SW 1271 (cell line): ENCODE measurements around the gene PPIP5K2.
A peak's percentile ranks its signal among the peaks of the same experiment; 100 is the strongest.
"Not testable (repeated sequence)": the region's sequence is repeated elsewhere in the genome, so short reads cannot be mapped to it uniquely, and the experiment has no call there.

Experiments
- DNase-seq, 2 experiments: peaks; one replicate each; lab custom pipeline; 2025; lab: John Stamatoyannopoulos, UW

PPIP5K2 gene

DNA sequence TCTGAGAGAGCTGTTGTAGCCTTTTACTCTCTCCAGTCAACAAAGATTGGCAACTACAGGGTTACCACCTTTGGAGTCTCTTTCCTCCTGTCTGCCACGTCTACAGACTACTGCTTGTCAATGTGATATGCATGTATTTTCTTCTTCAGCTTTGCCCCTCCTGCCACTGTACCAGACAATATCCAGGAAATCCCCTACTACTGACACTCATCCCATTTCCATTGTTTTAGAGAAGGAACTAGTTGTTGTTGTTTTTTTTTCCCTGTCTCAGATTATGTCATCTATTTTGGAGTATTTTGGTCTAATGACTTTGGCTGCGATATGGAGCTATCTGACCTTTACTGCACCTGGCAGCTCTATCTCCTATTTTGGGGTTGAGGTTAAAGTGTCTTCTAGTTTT, 88.4 kb downstream of the PPIP5K2 start:
- no peak for DNase-seq

DNA sequence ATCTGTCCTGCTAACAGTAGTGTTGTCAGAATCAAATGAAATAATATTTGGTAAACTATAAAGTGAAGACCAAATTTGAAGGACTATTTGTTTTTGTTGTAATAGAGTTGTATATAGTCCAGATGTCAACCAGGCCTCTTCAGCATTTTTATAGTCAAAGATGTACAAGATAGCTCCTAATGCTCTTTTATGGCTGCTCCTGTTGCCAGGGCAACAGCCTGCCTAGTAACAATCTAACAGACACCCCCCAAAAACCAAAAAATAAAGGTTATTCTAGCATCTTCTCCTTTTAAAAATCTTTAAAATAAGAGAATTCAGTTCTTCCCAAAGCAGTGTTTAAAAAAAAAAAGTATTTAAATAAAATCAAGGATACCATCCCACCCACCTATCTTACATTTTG, 89.0 kb downstream of the PPIP5K2 start:
- no peak for DNase-seq

DNA sequence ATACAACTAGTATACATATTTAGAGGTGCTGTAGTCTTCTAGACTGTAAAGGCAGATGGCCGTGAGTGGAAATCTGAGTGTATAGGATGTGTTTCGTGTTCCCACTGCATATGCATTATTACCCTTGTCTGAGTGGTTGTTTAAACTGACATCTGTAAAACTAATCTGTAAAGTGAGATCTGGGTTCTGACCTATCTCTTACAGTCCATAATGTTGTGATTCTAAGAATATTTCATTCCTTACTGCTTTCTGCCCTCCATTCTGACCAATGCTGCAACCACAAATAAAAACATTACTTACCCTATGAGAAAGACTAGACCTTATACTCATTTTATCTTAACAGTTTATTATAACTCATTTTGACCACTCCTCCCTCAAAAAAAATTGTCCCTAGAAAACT, 90.9 kb downstream of the PPIP5K2 start:
- DNase-seq: no peak

DNA sequence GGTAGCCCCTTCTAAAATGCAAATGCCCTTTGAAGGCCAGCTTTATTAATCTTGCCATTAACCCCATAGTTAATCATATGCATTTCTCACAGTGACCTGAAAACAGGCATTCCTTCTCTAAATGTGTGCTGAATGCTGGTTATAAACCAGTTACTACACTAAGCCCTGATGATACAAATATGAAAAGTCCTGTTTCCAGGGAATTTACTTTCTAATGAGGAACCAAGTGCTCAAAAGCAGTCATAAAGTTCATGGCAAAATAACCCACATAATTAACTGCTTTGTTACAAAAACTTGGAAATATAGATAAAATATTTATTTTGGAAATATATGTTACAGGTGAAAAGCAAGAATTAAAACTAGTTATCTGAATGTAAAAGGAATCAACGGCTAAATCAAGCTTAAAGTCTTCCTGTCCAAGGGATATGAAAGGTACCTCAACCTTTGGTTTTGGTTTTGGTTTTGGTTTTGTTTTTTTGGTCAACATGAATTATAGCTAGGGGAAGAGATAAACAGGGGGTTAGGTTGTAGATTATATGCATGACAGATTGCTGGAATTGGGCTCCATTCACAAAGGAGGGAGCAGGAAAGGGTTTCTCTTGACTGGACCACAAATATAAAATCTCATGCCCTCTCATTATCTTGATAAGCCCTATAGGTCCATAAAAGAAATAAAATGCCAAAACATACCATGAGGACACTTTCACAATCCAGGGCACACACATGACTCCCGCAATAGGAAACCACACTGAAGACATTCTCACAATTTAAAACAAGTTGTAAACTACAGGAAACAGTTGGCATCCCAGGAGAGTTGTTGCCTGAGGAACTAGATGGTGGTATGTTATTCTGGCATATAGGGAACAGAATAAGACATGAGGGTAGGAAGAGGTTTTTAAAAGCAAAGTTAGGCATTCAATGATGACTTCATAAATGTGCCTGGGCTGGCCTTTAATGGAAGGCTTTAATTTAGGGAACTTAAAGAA, 91.8 kb downstream of the PPIP5K2 start:
- no peak for DNase-seq

DNA sequence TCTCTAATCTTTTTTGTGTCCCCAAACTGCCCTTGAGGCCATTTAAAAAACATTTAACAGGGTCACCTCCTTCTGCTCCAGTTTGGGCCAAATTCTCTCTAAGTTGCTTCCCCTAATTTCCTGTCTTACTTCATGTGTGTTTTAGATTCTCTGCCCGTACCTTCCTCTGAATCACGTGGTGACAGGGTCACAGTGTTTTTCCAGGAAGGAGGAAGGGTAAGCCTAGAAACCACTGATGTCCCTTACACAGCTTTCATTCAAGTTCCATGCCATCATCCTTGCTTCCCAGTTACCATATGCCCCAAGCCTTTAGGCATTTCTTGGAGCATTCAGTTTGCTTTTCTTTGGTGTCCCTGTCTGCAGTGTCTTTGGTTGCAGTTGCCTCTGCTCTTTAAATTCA, 96.0 kb downstream of the PPIP5K2 start:
- DNase-seq: peak in 1 of 2 experiments; percentile 34

DNA sequence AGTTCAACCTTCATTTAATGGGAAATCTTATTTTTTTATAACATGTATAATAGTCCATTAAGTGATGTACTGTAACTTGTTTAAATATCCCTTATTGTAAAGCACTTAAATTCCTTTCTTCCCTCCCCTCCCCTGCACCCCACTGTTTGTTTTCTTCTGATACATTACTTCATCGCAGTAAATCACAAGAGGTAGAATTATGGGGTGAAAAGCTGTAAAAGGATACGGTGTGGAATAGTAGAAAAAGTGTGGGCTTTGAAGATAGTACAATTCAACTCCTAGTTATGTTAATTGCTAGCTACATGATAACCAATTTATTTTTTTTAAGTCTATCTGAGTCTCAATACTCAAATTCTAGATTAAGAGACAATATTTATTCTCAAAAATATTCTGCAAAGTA, 96.6 kb downstream of the PPIP5K2 start:
- DNase-seq: no peak

DNA sequence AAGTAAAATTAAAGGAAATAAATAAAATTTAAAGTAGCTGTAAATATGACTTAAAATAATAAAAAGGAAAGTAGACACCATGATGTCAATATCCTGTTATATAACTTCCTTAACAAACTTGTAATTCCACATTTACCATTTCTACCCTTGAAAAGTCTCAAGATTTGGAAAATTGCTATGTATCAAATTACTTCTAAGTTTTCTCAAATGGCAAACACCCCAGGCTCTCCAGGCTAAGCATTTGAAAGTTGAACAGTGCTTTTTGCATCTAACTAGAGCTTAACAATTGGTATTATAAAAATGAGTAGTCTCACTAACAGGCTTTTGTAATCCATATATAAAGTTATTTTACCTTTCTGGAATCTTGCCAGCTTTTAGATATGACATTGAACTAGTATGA, 97.0 kb downstream of the PPIP5K2 start:
- DNase-seq: no peak

DNA sequence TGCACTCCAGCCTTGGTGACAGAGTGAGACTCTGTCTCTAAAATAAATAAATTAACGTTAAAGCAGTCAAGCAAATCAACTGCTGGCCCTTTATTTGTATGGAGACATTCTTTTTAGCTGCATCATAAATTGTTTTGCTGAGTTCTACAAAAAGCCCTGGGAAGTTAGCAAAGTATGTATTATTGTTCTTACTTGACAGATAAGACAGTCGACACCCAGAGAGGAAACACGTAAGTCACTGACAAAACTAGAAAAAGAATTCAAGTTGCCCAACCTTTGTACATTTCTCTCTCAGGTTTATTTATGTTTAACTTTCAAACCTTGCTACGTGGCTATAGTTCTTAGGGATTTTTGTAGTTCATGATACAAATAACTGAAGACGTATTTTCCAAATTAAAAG, 98.1 kb downstream of the PPIP5K2 start:
- peak in 1 of 2 experiments; percentile 64 for DNase-seq

DNA sequence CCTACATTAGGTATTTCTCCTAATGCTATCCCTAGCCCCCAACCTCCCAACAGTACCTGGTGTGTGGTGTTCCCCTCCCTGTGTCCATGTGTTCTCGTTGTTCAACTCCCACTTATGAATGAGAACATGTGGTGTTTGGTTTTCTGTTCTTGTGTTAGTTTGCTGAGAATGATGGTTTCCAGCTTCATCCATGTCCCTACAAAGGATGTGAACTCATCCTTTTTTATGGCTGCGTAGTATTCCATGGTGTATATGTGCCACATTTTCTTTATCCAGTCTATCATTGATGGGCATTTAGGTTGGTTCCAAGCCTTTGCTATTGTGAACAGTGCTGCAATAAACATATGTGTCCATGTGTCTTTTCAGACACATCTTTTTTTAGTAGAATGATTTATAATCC, 99.0 kb downstream of the PPIP5K2 start:
- not testable (repeated sequence) for DNase-seq

DNA sequence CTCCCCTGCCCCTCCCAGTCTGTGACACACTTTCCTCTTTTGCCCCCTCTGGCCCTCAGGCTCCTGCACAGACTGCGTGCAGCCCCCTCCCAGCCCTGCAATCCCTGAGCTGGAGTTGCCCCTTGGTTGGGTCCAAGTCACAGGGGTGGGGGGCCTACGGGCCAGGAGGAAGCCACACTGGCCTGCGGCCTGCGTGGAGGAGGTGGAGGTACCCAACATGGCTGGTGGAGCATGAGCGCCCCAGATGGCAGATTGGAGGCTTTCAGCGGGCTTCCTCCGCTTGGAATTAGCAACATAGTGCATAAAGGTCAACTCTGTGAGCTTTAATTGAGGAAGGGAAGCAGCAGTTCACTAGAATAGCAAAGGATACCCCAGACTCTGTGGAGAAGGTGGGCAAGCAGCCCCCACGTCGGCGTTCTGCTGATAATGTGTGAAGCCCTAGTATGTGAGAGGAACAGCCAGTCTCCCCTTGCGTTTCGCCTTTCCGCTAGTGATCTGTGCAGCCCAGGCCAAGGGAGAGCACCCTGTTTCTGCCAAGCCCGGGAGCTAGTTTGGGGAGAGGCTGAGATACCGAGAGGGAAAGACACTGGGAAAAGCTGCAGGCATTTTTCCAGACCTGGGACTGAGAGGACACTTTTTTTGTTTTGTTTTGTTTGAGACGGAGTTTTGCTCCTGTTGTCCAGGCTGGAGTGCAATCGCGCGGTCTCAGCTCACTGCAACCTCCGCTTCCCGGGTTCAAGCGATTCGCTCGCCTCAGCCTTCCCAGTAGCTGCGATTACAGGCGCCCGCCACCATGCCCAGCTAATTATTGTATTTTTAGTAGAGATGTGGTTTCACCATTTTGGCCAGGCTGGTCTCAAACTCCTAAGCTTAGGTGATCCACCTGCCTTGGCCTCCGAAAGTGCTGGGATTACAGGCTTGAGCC, 103.2 kb downstream of the PPIP5K2 start:
- DNase-seq: no peak

DNA sequence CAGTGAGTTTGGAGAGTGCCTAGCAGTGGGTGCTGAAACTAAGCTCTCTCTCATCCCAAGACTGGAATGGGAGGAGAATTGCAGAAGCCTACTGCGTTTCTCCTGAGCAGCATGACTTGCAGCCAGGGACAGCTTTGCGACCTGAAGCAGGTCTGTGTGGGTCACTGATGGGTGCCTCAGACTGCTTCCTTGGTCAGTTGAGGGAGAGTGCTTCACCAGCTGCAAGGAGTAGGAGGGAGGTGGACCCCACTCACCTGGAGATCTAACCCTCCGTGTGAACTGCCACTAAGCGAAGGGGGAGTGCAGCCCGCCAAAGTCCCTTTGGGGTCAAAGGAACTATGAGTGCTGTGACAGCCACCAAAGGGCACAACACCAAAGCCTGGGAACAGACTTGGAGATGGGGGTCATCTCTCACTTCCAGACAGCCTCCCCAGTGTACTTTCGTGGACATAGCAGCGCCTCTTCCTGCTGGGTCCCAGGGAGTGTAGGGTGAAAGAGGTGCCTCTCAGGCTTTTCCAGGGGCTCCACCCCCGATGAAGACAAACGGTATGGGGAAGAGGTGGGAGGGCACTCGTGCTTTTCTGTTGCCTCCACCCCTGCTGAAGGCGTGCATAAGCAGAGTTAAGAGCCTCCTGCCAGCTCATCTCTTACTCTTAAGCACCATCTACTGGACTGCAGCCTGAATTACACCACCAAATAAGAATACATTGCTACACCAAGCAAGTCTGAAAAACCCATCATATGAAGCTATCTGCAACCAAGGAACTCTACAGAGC, 104.2 kb downstream of the PPIP5K2 start:
- peak in 1 of 2 experiments; percentile 65 for DNase-seq

DNA sequence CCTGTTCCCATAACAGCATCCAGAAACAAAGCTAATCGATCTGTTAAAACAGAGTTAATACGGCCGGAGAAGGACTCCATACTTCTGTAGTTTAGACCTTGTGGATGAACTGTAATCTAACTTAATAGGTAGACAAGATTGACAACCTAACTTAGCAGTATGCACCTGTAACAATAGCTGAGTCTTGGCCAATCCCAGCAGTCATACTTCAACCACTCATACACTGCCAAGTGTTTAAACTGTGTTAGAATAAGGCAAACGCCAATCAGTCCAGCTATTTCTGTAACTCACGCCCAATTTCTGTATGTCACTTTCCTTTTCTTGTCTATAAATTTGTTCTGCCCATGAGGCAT, 104.8 kb downstream of the PPIP5K2 start:
- no peak for DNase-seq

DNA sequence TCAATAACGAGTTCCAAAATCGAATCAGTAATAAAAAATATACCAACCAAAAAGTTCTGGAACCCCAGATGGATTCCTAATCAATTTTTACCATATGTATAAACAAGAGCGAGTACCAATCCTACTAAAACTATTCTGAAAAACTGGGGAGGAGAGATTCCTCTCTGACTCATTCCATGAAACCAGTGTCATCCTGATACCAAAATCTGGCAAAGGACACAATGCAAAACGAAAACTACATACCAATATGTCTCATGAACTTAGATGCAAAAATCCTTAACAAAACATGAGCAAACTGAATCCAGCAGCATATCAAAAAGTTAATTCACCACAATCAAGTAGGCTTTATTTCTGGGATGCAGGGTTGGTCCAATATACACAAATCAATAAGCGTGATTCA, 108.0 kb downstream of the PPIP5K2 start:
- no peak for DNase-seq

DNA sequence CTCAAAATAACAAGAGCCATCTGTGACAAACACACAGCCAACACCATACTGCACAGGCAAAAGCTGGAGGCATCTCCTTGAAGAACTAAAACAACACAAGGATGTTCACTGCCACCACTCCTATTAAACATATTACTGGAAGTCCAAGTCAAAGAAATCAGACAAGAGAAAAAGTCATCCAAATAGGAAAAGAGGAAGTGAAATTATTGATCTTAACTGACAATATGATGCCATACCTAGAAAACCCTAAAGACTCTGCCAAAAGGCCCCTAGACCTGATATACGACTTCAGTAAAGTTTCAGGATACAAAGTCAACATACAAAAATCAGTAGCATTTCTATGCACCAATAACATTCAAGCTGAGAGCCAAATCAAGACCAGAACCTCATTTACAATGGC, 108.5 kb downstream of the PPIP5K2 start:
- DNase-seq: no peak

DNA sequence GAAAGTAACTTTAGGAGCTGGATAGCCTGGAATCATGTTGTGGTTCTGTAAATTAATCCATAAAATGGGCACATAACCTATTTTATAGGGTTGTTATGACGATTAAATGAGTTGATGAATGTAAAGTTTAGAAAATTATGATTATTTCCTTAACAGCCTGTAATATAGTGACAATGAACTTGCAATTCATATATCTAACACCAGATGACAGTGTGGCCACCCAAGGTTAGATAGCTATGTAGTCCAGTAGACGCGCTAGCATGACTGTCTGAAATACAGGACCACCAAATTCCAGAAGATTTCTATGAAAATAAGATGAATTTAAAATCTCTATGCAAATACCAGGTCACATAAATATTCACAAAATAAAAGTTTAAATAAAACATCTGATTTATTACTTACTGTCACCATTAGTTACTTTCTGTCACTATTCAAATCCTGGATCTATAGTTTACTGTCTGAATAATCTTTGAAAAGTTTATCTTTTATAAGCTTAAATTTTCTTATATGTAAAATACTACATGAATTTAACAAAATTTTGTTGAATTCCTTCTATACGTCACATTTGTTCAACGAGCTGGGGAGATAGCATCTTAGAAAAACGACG, 112.4 kb downstream of the PPIP5K2 start:
- peak in 1 of 2 experiments; percentile 29 for DNase-seq

DNA sequence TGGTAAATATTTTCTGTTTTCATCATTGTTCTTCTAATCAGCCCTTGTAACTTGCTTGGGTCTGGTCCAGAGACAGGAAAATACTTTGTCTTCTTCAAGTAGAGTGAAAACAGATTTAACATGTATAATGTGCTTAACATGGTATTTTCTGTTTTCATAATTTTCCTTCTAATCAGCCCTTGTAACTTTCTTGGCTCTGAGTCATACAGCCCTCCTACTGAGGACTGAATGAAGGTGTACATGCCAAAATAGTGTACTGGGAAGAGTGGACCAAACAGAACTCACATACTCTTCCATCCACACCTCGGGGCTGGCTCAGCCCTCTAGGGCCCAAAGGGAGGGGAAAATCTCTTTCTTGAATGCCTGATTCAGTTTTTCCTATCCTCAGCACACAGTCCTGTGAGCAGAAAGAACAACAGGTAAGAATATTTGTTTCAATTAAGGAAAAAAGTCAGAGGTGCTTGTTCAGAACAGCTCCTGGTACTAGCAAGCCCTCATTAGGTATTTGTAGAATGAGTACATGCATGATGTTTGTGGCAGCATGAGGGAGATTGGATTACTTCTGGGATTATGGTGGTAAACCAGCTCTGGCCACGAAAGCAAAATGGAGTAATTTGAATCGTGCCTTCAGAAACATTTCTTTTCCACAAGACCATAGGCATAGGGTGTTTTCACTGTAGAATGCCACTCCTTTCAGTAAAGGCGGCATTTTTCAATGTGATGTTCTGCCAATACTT, 114.3 kb downstream of the PPIP5K2 start:
- DNase-seq: no peak

DNA sequence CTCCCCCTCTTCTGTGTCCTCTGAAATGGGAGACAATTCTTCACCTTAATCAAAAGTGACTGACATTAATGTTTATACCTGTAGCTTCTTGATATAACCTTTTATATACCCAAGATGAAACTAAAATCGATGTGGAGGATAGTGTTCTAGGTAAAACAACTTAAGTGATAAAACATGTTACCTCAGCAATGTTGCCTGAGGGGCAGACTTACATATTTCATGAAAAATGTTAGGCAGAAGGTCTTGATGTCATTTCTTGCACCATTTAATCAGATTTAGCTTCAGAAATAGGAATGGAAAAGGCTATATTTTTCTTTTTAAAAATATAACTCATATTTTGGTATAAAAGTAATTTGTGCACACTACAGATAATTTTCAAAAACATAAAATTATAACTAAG, 115.8 kb downstream of the PPIP5K2 start:
- no peak for DNase-seq

DNA sequence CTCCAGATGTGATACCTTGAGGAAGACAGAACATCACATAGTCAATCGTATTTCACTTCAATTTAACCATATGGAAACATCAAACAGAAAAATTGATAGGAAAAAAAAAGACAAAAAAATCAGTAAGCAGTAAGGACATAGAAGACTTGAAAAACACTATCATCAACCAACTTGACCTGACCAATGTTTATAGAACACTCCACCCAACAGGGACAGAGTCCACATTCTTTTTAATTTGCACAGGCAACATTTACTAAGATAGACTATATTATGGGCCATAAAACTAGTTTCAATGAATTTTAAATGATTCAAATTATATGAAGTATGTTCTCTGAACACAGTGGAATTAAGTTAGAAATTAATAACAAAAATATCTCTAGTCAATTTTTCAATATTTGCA, 117.7 kb downstream of the PPIP5K2 start:
- DNase-seq: no peak

DNA sequence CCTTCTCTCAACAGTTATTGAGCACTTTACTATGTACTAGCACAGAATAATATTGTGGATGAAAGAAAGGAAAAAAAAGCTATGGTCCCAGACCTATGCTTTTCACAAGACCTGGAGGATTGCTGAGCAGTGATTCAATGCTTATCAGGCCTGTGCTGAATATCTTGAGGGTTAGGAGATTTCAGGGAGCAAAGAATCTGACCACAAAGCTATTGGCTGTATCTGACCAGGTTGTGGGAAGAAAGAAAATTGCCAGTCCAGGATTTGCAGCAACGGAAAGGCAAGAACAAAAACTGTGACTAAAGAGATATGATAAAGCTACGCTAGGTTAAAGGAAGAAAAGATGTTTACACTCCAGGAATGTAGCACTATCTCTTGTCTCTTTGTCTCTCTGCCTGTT, 123.6 kb downstream of the PPIP5K2 start:
- no peak for DNase-seq

DNA sequence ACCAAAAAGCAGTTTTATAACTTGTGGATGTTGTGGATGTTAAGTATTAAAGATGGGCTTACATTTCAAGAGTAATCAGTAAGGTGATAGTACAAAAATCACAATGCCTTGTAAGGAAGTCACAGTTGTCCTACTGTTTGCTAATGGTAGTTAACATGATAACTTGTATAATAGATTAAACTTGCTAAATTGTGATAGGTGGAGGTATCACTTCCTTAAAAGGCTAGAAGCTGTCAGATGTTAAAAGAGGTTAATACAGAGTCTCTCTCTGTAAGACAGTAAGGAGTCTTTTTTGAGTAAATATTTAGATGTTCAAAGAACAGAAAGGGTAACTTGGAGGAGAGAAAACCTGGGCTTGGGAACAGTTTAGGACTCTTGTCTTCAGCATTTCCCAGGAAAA, 124.3 kb downstream of the PPIP5K2 start:
- DNase-seq: no peak

DNA sequence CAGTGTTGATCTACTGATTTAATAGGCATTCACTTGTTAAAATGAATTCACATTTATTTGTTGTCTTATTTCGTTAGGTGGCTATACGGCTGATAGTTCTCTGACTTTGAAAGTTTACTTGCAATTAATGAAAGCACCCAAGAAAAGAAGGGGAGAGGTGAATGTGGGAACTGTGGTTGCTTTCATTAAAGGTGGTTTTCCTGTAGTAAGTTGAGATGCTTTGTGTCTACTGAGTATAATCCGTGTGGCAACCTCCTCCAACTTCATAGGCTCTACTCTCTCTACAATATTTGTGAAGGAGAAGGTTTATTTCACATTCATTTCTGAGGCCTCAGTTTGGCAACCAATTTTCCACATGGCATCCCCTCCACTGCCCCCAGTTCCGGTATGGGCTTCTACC, 125.7 kb downstream of the PPIP5K2 start:
- DNase-seq: no peak
